GM19372 (cell line): ENCODE data around the gene CFAP69.

Experiments used
- ATAC-seq: cut with Tn5 transposase; IDR thresholded peaks from one replicate; pipeline ENCODE4 v1.9.1; 2021; ENCODE audit warnings: mild to moderate bottlenecking, low read depth, moderate library complexity; ENCODE audit not compliant: unreplicated experiment

CFAP69 gene, protein sequence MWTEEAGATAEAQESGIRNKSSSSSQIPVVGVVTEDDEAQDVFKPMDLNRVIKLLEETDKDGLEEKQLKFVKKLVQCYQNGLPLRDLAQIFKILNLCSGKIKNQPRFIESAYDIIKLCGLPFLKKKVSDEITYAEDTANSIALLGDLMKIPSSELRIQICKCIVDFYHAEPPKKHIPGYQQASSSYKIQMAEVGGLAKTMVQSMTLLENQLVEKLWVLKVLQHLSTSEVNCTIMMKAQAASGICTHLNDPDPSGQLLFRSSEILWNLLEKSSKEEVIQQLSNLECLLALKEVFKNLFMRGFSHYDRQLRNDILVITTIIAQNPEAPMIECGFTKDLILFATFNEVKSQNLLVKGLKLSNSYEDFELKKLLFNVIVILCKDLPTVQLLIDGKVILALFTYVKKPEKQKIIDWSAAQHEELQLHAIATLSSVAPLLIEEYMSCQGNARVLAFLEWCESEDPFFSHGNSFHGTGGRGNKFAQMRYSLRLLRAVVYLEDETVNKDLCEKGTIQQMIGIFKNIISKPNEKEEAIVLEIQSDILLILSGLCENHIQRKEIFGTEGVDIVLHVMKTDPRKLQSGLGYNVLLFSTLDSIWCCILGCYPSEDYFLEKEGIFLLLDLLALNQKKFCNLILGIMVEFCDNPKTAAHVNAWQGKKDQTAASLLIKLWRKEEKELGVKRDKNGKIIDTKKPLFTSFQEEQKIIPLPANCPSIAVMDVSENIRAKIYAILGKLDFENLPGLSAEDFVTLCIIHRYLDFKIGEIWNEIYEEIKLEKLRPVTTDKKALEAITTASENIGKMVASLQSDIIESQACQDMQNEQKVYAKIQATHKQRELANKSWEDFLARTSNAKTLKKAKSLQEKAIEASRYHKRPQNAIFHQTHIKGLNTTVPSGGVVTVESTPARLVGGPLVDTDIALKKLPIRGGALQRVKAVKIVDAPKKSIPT

GRCh38 chr7:90244909-90245851, at the start of gene CFAP69:
CFAP69 (plus strand) TSS chr7:90245174; CDS start chr7:90245425, 251 bp downstream.
- ATAC-seq, result peak; percentile 64

DNA sequence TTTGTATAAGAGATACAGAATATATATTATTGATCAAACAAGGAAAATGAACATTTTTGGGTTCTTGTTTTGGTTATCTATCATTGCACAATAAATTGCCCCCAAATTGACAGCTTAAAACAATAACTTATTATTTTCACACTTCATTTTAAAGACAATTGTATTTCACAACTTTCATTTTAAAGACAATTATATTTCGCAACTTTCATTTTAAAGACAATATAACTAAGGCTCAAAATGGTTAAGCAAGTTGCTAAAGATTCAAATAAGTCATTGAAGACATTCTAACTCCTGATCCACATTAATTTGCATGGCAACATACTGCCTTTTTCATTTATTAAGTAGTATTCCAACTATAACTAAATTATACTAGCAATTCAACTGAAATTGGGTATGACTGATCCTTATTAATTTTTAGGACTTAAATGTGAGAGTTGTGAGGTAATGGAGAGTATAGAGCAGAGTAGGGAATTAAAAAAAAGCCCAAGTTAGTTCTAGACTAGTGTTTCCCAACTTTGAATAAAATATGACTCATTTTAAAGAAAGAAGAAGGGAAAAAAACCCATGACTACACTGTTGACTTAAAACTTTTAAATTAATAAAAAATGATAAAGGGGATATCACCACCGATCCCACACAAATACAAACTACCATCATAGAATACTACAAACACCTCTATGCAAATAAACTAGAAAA, 43.3 kb upstream of the CFAP69 start:
- ATAC-seq, result no peak

DNA sequence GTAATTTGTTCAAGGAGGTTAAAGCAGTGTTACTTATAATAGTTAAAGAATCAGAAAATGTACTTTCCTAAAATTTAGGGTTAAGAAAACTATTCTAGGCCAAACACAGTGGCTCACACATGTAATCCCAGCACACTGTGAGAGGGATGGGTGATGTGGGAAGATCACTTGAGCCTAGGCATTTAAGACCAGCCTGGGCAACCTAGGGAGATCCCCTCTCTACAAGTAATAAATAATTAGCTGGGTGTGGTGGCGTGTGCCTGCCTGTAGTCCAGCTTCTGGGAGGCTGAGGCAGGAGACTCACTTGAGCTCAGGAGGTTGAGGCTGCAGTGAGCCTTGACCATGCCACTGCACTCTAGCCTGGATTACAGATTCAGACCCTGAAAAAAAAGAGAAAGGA, 37.0 kb upstream of the CFAP69 start:
- ATAC-seq, result no peak

GRCh38 chr7:90209776-90210175, 35.2 kb upstream of the CFAP69 start:
- no peak for ATAC-seq

DNA sequence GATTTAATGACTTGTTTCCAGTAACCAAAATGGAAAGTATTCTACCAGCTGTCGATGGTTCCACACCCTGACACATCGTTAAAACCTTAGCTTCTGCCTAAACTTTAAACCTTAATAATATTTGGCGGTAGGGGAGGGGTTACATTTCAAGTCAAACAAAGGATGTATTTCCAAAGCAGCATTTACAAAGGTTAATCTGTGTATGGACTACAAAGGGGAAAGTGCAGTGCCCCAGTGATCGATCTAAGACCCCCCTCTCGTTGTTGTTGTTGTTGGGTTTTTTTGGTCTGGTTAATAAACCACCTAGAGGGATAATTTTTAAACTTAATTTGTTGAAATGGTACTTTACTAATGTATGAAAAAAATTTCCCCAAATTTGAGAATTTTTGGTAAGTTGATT, 34.5 kb upstream of the CFAP69 start:
- no peak for ATAC-seq

- ATAC-seq, result no peak
Observed at GRCh38 chr7:90210981-90211380, 34.0 kb upstream of the CFAP69 start.

DNA sequence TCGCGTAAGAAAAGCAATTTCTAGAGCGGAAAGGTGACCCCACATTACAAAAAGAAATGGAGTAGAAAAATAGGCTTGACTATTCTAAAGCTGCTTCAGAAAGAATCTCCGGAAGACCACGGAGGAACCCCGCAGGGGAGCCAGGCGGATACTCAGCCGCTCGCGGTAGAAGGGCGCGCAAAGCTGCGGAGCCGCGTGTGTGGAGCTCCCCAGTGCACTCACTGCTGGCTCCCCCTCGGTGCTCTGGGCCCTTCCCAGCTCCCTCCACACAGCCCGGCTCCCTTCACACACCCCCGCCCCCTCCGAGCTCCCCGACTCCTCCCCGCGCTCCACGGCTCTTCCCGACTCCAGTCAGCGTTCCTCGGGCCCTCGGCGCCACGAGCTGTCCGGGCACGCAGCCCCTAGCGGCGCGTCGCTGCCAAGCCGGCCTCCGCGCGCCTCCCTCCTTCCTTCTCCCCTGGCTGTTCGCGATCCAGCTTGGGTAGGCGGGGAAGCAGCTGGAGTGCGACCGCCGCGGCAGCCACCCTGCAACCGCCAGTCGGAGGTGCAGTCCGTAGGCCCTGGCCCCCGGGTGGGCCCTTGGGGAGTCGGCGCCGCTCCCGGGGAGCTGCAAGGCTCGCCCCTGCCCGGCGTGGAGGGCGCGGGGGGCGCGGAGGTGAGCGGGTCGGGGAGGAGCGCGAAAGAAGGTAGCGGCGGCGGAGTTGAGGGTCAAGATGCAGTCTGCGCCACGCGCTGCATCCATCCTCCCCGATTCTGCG, 33.4 kb upstream of the CFAP69 start, which contains the start of gene STEAP2:
Gene STEAP2, plus strand, starts transcription at position 350 of the 758 bp plus-strand sequence. CDS start 13,343 bp downstream, outside the sequence.
- ATAC-seq, result no peak

- no peak for ATAC-seq
Observed at GRCh38 chr7:90212149-90212495, 32.9 kb upstream of the CFAP69 start.

- no peak for ATAC-seq
Observed at GRCh38 chr7:90213521-90213920, 31.5 kb upstream of the CFAP69 start.

- ATAC-seq, result no peak
Observed at GRCh38 chr7:90216080-90216674, 28.8 kb upstream of the CFAP69 start.

DNA sequence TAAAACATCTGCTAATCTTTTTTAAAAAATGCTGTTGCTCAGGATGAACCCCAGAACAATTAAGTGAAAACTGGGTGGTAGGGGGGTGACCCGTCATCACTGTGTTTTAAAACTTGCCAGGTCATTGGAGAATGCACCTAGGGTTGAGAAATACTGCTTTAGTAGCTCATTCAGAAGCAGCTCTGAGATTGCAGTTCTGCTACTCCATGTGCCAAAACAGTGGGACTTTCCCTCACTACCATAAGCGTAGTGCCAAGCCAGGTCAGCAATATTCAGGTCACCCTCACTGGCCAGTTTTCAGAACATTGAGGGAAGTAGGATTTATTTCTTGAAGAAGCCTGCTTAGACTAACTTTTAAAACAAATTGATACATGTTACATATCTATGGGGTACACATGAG, 28.2 kb upstream of the CFAP69 start:
- ATAC-seq, result no peak

GRCh38 chr7:90222390-90222789, 22.6 kb upstream of the CFAP69 start:
- no peak for ATAC-seq

DNA sequence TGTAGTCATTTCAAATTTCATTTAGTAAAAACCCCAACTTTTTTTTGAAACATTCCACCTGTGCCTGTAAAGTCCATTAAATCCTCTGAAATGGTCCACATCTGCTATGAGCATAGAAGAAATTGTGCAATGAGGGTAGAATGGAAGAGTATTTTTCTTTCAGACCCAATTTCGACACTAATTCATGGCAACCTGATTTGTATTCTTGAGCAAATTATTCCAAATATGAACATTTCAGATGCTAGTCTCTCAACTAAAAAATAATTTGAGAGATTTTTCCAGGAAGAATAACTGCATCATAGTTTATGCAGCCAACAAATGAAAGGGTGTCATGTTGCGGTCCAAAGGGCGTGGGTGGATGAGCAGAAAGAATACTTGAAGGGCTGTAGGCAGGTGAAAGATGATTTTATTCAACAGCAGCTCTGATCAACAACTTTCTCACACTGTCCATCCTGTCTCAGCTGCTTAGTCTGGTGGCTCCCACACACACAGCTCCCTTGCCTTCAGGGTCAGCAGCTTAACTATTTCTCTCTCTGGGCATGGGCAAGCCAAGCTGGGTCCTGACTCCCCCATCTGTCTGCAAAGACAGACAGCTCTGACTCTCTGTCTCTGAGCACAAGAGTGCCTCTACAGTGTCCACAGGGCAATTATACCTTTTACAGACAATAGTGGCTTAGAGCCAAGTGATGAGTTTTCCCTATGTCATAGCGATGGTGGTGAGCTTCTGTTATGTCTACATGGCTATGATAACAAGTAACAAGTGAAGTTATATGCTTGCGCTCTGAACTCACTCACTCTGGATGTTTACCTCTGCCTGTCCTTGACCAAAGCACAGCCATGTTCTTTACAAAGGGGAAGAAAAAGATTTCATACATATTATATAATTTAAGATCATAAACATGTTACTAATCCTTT, 21.9 kb upstream of the CFAP69 start:
- no peak for ATAC-seq

DNA sequence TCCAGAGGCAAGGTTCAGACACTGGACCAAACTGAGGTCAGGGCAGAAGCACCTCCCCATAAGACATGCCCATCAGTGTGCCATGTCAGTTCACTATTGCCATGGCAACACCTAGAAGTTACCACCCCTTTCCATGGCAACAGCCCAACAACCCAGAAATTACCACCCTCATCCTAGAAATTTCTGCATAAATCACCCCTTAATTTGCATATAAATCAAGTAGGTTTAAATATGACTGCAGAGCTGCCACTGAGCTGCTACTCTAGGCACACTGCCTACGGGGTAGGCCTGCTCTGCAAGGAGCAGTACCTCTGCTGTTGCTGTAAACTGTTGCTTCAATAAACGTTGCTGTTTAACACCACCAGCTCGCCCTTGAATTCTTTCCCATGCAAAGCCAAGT, 20.8 kb upstream of the CFAP69 start:
- no peak for ATAC-seq

DNA sequence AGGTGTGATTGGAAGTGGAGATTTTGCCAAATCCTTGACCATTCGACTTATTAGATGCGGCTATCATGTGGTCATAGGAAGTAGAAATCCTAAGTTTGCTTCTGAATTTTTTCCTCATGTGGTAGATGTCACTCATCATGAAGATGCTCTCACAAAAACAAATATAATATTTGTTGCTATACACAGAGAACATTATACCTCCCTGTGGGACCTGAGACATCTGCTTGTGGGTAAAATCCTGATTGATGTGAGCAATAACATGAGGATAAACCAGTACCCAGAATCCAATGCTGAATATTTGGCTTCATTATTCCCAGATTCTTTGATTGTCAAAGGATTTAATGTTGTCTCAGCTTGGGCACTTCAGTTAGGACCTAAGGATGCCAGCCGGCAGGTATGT, 19.8 kb upstream of the CFAP69 start:
- ATAC-seq, result no peak

DNA sequence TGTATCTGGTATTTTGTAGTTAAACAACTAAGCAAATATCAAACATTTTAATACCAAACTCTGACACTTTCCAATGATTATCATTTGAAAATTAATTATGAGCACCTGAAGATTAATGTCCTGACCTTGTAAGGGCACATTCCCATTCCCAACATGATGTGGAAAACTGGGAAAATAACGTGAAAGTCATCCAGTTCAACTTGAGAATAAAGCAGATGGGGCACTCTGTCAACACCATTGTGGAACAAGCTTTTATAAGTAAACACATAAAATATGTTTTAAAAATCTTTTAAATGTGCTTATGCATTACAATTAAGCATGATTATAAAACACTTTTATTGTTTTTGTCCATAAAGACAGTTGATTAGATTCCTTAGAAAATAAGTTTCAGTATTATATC, 19.4 kb upstream of the CFAP69 start:
- no peak for ATAC-seq

DNA sequence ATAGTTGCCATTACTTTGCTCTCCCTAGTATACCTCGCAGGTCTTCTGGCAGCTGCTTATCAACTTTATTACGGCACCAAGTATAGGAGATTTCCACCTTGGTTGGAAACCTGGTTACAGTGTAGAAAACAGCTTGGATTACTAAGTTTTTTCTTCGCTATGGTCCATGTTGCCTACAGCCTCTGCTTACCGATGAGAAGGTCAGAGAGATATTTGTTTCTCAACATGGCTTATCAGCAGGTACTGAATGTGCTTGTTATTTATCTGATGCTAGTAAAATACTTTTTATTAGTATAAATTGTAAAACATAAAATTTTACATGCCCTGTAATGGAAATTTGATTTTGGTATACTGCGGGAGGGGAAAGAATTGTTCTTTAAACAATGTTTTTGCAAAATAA, 17.7 kb upstream of the CFAP69 start:
- ATAC-seq, result no peak

DNA sequence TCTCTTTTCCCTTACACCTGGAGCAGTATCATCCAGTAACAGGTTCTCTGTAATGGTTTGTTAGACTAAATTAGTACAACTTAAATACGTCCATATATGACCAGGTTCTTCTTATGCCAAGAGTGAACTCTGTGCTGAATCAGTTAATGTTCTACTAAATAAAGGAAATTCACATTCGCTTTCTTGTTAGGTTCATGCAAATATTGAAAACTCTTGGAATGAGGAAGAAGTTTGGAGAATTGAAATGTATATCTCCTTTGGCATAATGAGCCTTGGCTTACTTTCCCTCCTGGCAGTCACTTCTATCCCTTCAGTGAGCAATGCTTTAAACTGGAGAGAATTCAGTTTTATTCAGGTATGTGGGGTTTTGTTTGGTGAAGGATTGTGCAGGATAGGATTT, 15.3 kb upstream of the CFAP69 start:
- no peak for ATAC-seq
